Fibroblast of skin of right biceps (primary cell): Measurements from ENCODE around the gene HSPBP1.
A peak's percentile ranks its signal among the peaks of the same experiment; 100 is the strongest.
"Not testable (repeated sequence)": the region's sequence is repeated elsewhere in the genome, so short reads cannot be mapped to it uniquely, and the experiment has no call there.

Experiments
- DNase-seq: peaks from one replicate; pipeline ENCODE4 v3.0.0-alpha.2; 2013

Gene HSPBP1

GRCh38 chr19:55230780-55231179 lies 49.1 kb downstream of the HSPBP1 start:
- no peak for DNase-seq

- no peak for DNase-seq
These were observed 49.6 kb downstream of the HSPBP1 start for GRCh38 chr19:55230329-55230728.

- no peak for DNase-seq
These were observed 50.1 kb downstream of the HSPBP1 start for GRCh38 chr19:55229789-55230182.

- DNase-seq: no peak
These were observed 50.6 kb downstream of the HSPBP1 start for GRCh38 chr19:55229145-55229788.

GRCh38 chr19:55228403-55229031 lies 51.4 kb downstream of the HSPBP1 start, which contains the start of gene TMEM86B:
Gene TMEM86B, minus strand, starts transcription at chr19:55228763. Its CDS starts 22 bp downstream, at chr19:55228741.
- no peak for DNase-seq

GRCh38 chr19:55228015-55228391 lies 51.9 kb downstream of the HSPBP1 start:
- DNase-seq: no peak

- no peak for DNase-seq
These were observed 52.5 kb downstream of the HSPBP1 start for GRCh38 chr19:55227241-55228014.

GRCh38 chr19:55226788-55227187 lies 53.1 kb downstream of the HSPBP1 start:
- no peak for DNase-seq

- DNase-seq: no peak
These were observed 53.6 kb downstream of the HSPBP1 start for GRCh38 chr19:55226273-55226672.

- no peak for DNase-seq
These were observed 54.4 kb downstream of the HSPBP1 start for GRCh38 chr19:55225415-55225958.

- DNase-seq: not testable (repeated sequence)
These were observed 55.1 kb downstream of the HSPBP1 start for GRCh38 chr19:55224679-55225414.

GRCh38 chr19:55224038-55224665 lies 55.8 kb downstream of the HSPBP1 start:
- DNase-seq: no peak

GRCh38 chr19:55223291-55224037 lies 56.4 kb downstream of the HSPBP1 start:
- no peak for DNase-seq

- no peak for DNase-seq
These were observed 59.4 kb downstream of the HSPBP1 start for GRCh38 chr19:55220525-55220924.

GRCh38 chr19:55216461-55217198 lies 63.3 kb downstream of the HSPBP1 start:
- peak; percentile 99 for DNase-seq

GRCh38 chr19:55213547-55213946 lies 66.4 kb downstream of the HSPBP1 start:
- DNase-seq: no peak

- no peak for DNase-seq
These were observed 67.5 kb downstream of the HSPBP1 start for GRCh38 chr19:55212447-55212846.
